Endodermal cell (in vitro differentiated cells): Measurements from ENCODE around the gene TCHHL1. TPM values are rescaled to one million over a fixed set of nuclear protein-coding genes. Genes with fewer than 3 reads are reported as not detected.

Experiments used
- DNase-seq: peaks from one replicate; pipeline ENCODE4 v3.0.0-alpha.2; 2017
- H3K27ac ChIP-seq: 2 replicates; pipeline ENCODE4 v1.5.1; 2013; ENCODE audit warnings: mild to moderate bottlenecking, low read depth, low read length, moderate library complexity
- H3K27me3 ChIP-seq: 2 replicates; pipeline ENCODE4 v1.6.1; 2013; ENCODE audit warnings: mild to moderate bottlenecking, low read length, moderate library complexity; ENCODE audit not compliant: insufficient read depth, control insufficient read depth, poor library complexity, severe bottlenecking
- H3K36me3 ChIP-seq: 2 replicates; pipeline ENCODE4 v1.7.0; 2013; ENCODE audit warnings: mild to moderate bottlenecking, low read length, moderate library complexity; ENCODE audit not compliant: control insufficient read depth, insufficient read depth
- H3K4me1 ChIP-seq: one replicate; pipeline ENCODE4 v1.7.0; 2013; ENCODE audit warnings: low read length; ENCODE audit not compliant: control insufficient read depth, insufficient read depth
- H3K4me3 ChIP-seq: 2 replicates; pipeline ENCODE4 v1.5.1; 2013; ENCODE audit warnings: mild to moderate bottlenecking, low read length, moderate library complexity
- H3K9ac ChIP-seq: 2 replicates; pipeline ENCODE4 v1.6.1; 2013; ENCODE audit warnings: mild to moderate bottlenecking, low read length, moderate library complexity; ENCODE audit not compliant: poor library complexity, severe bottlenecking; ENCODE audit errors: extremely low read depth
- H3K9me3 ChIP-seq: 2 replicates; pipeline ENCODE4 v1.6.1; 2013; ENCODE audit warnings: mild to moderate bottlenecking, low read length, moderate library complexity; ENCODE audit not compliant: control insufficient read depth
- H3K27ac Mint-ChIP-seq: 2 replicates; pipeline ENCODE4 v1.8.0; 2020; ENCODE audit warnings: mixed read lengths
- H3K27me3 Mint-ChIP-seq: 2 replicates; pipeline ENCODE4 v1.8.0; 2021; ENCODE audit warnings: mild to moderate bottlenecking, mixed read lengths; ENCODE audit not compliant: insufficient read depth
- H3K36me3 Mint-ChIP-seq: 2 replicates; pipeline ENCODE4 v1.8.0; 2020; ENCODE audit warnings: low read depth, mixed read lengths
- H3K4me1 Mint-ChIP-seq: 2 replicates; pipeline ENCODE4 v1.8.0; 2020; ENCODE audit warnings: mixed read lengths
- H3K4me3 Mint-ChIP-seq: 2 replicates; pipeline ENCODE4 v1.8.0; 2020; ENCODE audit warnings: mild to moderate bottlenecking, moderate library complexity, mixed read lengths
- H3K9me3 Mint-ChIP-seq: 2 replicates; pipeline ENCODE4 v1.8.0; 2020; ENCODE audit warnings: mild to moderate bottlenecking, mixed read lengths
- CTCF ChIP-seq: fragments of 200-600 bp; sonication (generic); conservative IDR thresholded peaks from 2 replicates; pipeline ENCODE4 v1.5.0; 2021; ENCODE audit warnings: antibody characterized with exemption, mild to moderate bottlenecking
- WGBS, 2 experiments: methylation state at CpG; one replicate each; pipeline versions ENCODE4 v1.1.5 to v1.1.7; 2013; ENCODE audit warnings: missing lambda C conversion rate in 2 of 2, mixed read lengths in 1 of 2; ENCODE audit not compliant: insufficient coverage in 1 of 2, insufficient read length in 1 of 2; 5-methylcytosine and 5-hydroxymethylcytosine counted together
- total RNA-seq, 2 donors: library from RNA; stranded (reverse); fragmentation: NEBNext Ultra II Directional in 1 of 2; extraction: Animal tissue kit (Norgen Biotek cat#: 25700) in 1 of 2; gene quantifications; 2 replicates in 1 of 2; 3 replicates in 1 of 2; pipeline ENCODE4 v1.2.1, GENCODE V29; 2021

The TCHHL1 gene
- total RNA-seq, 2 donors from 2014 or later = not detected

- no peak for TF ChIP-seq CTCF
- Histone ChIP-seq H3K4me3 (no peak overlapping the region), H3K27me3 (no peaks in the 10 kb centered on the region), H3K36me3 (no peaks in the 10 kb centered on the region), H3K27ac (no peak overlapping the region), H3K9me3 (no peaks in the 10 kb centered on the region), H3K9ac (no peak overlapping the region), H3K4me1 (no peaks in the 10 kb centered on the region)
- H3K4me1 Mint-ChIP-seq = no peaks in the 10 kb centered on the region
- no peaks in the 10 kb centered on the region for H3K36me3 Mint-ChIP-seq
- H3K4me3 Mint-ChIP-seq = no peak overlapping the region
- 50 to 73% methylated on average over 1 of the region's 1 CpG for WGBS, 2 experiments
- DNase-seq = no peak
- no peak overlapping the region for H3K27ac Mint-ChIP-seq
- peaks cover 15% of the 10 kb centered on the region for H3K27me3 Mint-ChIP-seq
- no peaks in the 10 kb centered on the region for H3K9me3 Mint-ChIP-seq
These were observed 20.9 kb downstream of the TCHHL1 start for GRCh38 chr1:152067929-152068328.

GRCh38 chr1:152067150-152067549 lies 21.7 kb downstream of the TCHHL1 start:
- no peaks in the 10 kb centered on the region for H3K27me3 ChIP-seq
- Mint-ChIP-seq H3K27me3 (peaks cover 13% of the 10 kb centered on the region), H3K36me3 (no peaks in the 10 kb centered on the region), H3K4me3 (no peak overlapping the region), H3K4me1 (no peaks in the 10 kb centered on the region), H3K27ac (no peak overlapping the region), H3K9me3 (no peaks in the 10 kb centered on the region)
- no peak for DNase-seq
- H3K9ac ChIP-seq = no peak overlapping the region
- no peak for TF ChIP-seq CTCF
- no peaks in the 10 kb centered on the region for H3K36me3 ChIP-seq
- no peaks in the 10 kb centered on the region for H3K9me3 ChIP-seq
- no peak overlapping the region for H3K4me3 ChIP-seq
- no peaks in the 10 kb centered on the region for H3K4me1 ChIP-seq
- no peak overlapping the region for H3K27ac ChIP-seq

- Mint-ChIP-seq H3K27ac (no peak overlapping the region), H3K9me3 (no peaks in the 10 kb centered on the region), H3K4me3 (no peak overlapping the region), H3K4me1 (no peaks in the 10 kb centered on the region), H3K36me3 (no peaks in the 10 kb centered on the region), H3K27me3 (peaks cover 13% of the 10 kb centered on the region)
- Histone ChIP-seq H3K4me3 (no peak overlapping the region), H3K9ac (no peak overlapping the region), H3K27ac (no peak overlapping the region), H3K9me3 (peaks cover 5% of the 10 kb centered on the region), H3K36me3 (no peaks in the 10 kb centered on the region), H3K27me3 (peaks cover 8% of the 10 kb centered on the region), H3K4me1 (no peaks in the 10 kb centered on the region)
- no peak for DNase-seq
- TF ChIP-seq CTCF = no peak
These were observed 26.9 kb downstream of the TCHHL1 start for GRCh38 chr1:152061952-152062351.
